AG04449 (cell line): ENCODE results near the gene EMILIN2.
A peak's percentile ranks its signal among the peaks of the same experiment; 100 is the strongest.

Experiments used
- CTCF ChIA-PET: fragments of 350-600 bp; formaldehyde crosslinking; extraction: SDS; loops from one replicate; lab custom pipeline; 2021; ENCODE audit warnings: antibody characterized with exemption; lab: Yijun Ruan, JAX
- POLR2A ChIA-PET: fragments of 400-600, 350-600 bp; formaldehyde crosslinking; extraction: SDS; loops from one replicate; lab custom pipeline; 2020; ENCODE audit warnings: antibody characterized with exemption, inconsistent platforms; lab: Yijun Ruan, JAX
- DNase-seq: peaks from one replicate; pipeline ENCODE4 v3.0.0-alpha.2; 2010; ENCODE audit warnings: low read depth, low spot score
- H3K4me3 ChIP-seq: 2 replicates; pipeline ENCODE4 v1.5.1; 2011; ENCODE audit warnings: low read depth, mild to moderate bottlenecking, control low read depth, low read length
- CTCF ChIP-seq: IDR thresholded peaks from one replicate; pipeline ENCODE4 v1.5.1; 2011; ENCODE audit warnings: mild to moderate bottlenecking, moderate library complexity, low read length, control low read depth, inconsistent platforms; ENCODE audit not compliant: insufficient read depth; ENCODE audit errors: missing control alignments

Gene EMILIN2

GRCh38 chr18:2907550-2908135, 60.8 kb downstream of the EMILIN2 start:
- no peak for TF ChIP-seq CTCF
- H3K4me3 ChIP-seq = peak overlapping the region; percentile 61
- no peak for DNase-seq
- POLR2A ChIA-PET = interaction anchor here (0.8 kb wide), 1 partner anchor 343 kb away, joined by 3 read pairs; no protein-coding TSS in a partner anchor
- CTCF ChIA-PET = interaction anchor here (1.0 to 2.2 kb wide), 2 partner anchors 141 to 339 kb away, joined by 3 to 6 read pairs; no protein-coding TSS in a partner anchor

GRCh38 chr18:2908166-2908945, 61.5 kb downstream of the EMILIN2 start:
- no peak overlapping the region for H3K4me3 ChIP-seq
- TF ChIP-seq CTCF = no peak
- ChIA-PET CTCF (interaction anchor here (0.8 to 2.2 kb wide), 3 partner anchors 60 to 338 kb away, joined by 3 to 6 read pairs (median 3); no protein-coding TSS in a partner anchor), POLR2A (no interaction called here)
- DNase-seq = no peak

GRCh38 chr18:2908946-2909335, 62.1 kb downstream of the EMILIN2 start:
- DNase-seq = no peak
- ChIA-PET POLR2A (interaction anchor here (0.6 kb wide), 1 partner anchor 358 kb away, joined by 3 read pairs; no protein-coding TSS in a partner anchor), CTCF (interaction anchor here (0.8 to 2.2 kb wide), 3 partner anchors 61 to 337 kb away, joined by 3 to 6 read pairs (median 3); no protein-coding TSS in a partner anchor)
- TF ChIP-seq CTCF = no peak
- no peak overlapping the region for H3K4me3 ChIP-seq

- ChIA-PET CTCF (interaction anchor here (1.2 to 2.2 kb wide), 3 partner anchors 62 to 219 kb away, joined by 3 to 6 read pairs (median 4); no protein-coding TSS in a partner anchor), POLR2A (interaction anchor here (0.6 kb wide), 1 partner anchor 359 kb away, joined by 3 read pairs; no protein-coding TSS in a partner anchor)
- no peak overlapping the region for H3K4me3 ChIP-seq
- no peak for TF ChIP-seq CTCF
- no peak for DNase-seq
Measured at GRCh38 chr18:2909431-2910140, 62.8 kb downstream of the EMILIN2 start.

GRCh38 chr18:2910261-2910660, 63.5 kb downstream of the EMILIN2 start:
- no peak for DNase-seq
- TF ChIP-seq CTCF = no peak
- POLR2A ChIA-PET = no interaction called here
- CTCF ChIA-PET = interaction anchor here (1.2 to 2.1 kb wide), 2 partner anchors 218 to 277 kb away, joined by 3 to 4 read pairs; no protein-coding TSS in a partner anchor
- no peak overlapping the region for H3K4me3 ChIP-seq
